Heart right ventricle (tissue), 16 donors: ENCODE measurements around the gene SPTBN5. TPM values are rescaled to one million over a fixed set of nuclear protein-coding genes. Genes with fewer than 3 reads are reported as not detected.

Experiments used
- ATAC-seq, 8 donors: fragments of 200-7000 bp; cut with Tn5 transposase; one replicate each; pipeline ENCODE4 v1.9.1; 2020; ENCODE audit warnings: mild to moderate bottlenecking in 8 of 8, moderate library complexity in 8 of 8, moderate number of reproducible peaks in 1 of 8
- DNase-seq, 2 donors: peaks; one replicate each; pipeline ENCODE4 v3.0.0-alpha.2; 2020
- H3K27ac ChIP-seq, 10 donors: fragments of 200-600 bp; sonication (generic) in 2 of 10; one replicate each; pipeline versions ENCODE4 v1.5.0 to v1.8.0; 2020 to 2022; ENCODE audit warnings: mild to moderate bottlenecking in 3 of 10
- H3K27me3 ChIP-seq, 7 donors: fragments of 200-600 bp; one replicate each; pipeline ENCODE4 v1.8.0; 2021 to 2022; ENCODE audit warnings: mild to moderate bottlenecking in 2 of 7
- H3K36me3 ChIP-seq, 9 donors: fragments of 200-600 bp; sonication (generic) in 1 of 9; one replicate each; pipeline versions ENCODE4 v1.5.0 to v1.8.0; 2020 to 2022; ENCODE audit warnings: mild to moderate bottlenecking in 2 of 9
- H3K4me1 ChIP-seq, 9 donors: fragments of 200-600 bp; sonication (generic) in 1 of 9; one replicate each; pipeline versions ENCODE4 v1.5.0 to v1.8.0; 2020 to 2022; ENCODE audit warnings: mild to moderate bottlenecking in 4 of 9
- H3K4me3 ChIP-seq, 10 donors: fragments of 200-600 bp; sonication (generic) in 2 of 10; one replicate each; pipeline versions ENCODE4 v1.5.0 to v1.8.0; 2020 to 2022; ENCODE audit warnings: mild to moderate bottlenecking in 7 of 10, moderate library complexity in 2 of 10
- H3K9me3 ChIP-seq, 11 donors: fragments of 200-600 bp in 10 of 11; sonication (generic) in 2 of 11; one replicate each; pipeline versions ENCODE4 v1.5.0 to v1.8.0; 2013 to 2022; ENCODE audit warnings: mild to moderate bottlenecking in 2 of 11, control low read depth in 1 of 11, moderate library complexity in 1 of 11
- WGBS, 2 donors: extraction: QIAGEN DNeasy Blood & Tissue Kit; methylation state at CpG; one replicate each; pipeline ENCODE4 v1.1.7; 2013; ENCODE audit warnings: inconsistent platforms in 1 of 2; 5-methylcytosine and 5-hydroxymethylcytosine counted together
- intact Hi-C, 10 donors: fragments of 100-400 bp; cut with DNase I; formaldehyde crosslinking; loops; one replicate each; pipeline versions ENCODE4 v1.11.1 to v1.14.2; 2022
- polyA plus RNA-seq, 2 donors: library from polyadenylated mRNA; stranded (reverse); fragments of 200-250 nt; gene quantifications; one replicate each; pipeline ENCODE4 v1.2.3, GENCODE V29; 2013
- total RNA-seq, 10 donors: library from RNA; stranded (reverse); fragmentation: NEBNext Ultra II Directional in 3 of 10; extraction: Animal tissue kit (Norgen Biotek cat#: 25700) in 3 of 10; gene quantifications; one replicate each; pipeline versions ENCODE4 v1.2.1 to v1.2.4, GENCODE V29; 2021 to 2023
- TF ChIP-seq, protein P1 (sequence below), 9 donors: fragments of 200-600 bp; sonication (generic) in 2 of 9; IDR thresholded peaks; one replicate each; pipeline versions ENCODE4 v1.5.0 to v1.8.0; 2021 to 2022; ENCODE audit warnings: antibody characterized with exemption in 9 of 9, mild to moderate bottlenecking in 5 of 9, moderate library complexity in 1 of 9
- donor health status: Arrhythmogenic right ventricular cardiomyopathy.
- donor health status: ischemic (EF 13 %, LVEDD 7.1; RV severe dilation, severe dysfunction).
- donor health status: healthy with polysubstance abuse.
- donor health status: DM: no; HTN: yes; CAD: no.
- donor health status: DM: no; HTN: no; CAD: no.
- donor health status: ischemic (EF 25% LVEDD 6.9; RV normal size, moderate dysfunction).
- donor health status: ischemic (EF 25% LVEDD 5.7; RV mildly dilated, moderate dysfunction).
- donor health status: healthy.
- donor health status: DM: yes; HTN: yes; CAD: no.
- donor health status: Ischemic cardiomyopathy.
- donor health status: ischemic (EF 35%, LVEDD 5.7; RV mildly dilated, moderate dysfunction).
- donor health status: nonischemic (EF 11% LVEDD 7.7; RV severe dilation, severe dysfunction).
- donor health status: DM: yes; HTN: yes; CAD: no.
- donor health status: PGD.
- donor health status: ischemic (EF 29% LVEDD 5.4; RV normal size, mild dysfunction).
- donor health status: nonischemic (EF 23%, LVEDD 6.1; RV moderate dilation, normal function).

SPTBN5 gene
- total and polyA plus RNA-seq, 12 donors = 0.94 to 8.7 (median 2.4) TPM

DNA sequence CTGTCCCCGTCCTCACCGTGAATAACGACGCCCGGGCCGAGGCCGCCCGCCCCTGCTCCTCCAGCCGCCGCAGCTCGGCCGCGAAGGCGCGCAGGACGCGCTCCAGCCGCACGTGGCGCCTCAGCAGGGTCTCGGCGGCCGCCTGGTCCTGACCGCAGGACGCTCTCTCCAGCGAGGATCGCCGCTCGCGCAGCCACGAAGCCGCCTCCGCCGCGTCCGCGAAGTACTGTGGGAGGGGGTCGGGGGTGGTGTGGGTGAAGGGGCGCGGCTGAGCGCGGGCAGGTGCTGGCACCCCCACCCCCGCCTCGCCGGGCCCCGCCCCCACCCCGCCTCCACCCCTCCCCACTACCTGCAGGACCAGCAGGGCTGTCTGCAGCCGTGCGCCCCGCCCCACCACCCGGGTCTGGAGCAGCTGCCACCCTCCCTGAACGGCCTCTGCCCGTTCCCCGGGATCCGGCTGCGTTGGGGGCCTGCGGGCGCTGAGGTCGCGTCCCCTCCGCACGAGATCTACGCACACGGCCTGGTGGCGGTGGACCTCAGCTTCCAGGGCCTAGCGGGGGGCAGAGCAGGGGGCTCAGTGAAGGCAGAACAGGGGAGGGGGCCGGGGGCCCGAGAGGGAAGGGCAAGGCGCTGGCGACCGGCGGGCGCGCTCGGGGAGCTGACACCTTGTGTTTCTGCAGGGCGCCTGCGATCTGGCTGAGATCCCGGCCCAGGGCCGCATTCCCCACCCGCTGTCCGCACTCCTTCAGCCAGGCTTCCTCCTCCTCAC, 11.7 kb downstream of the SPTBN5 start:
- peak overlapping the region in 7 of 10 donors; percentile 41 to 82 (median 59) for H3K27ac ChIP-seq
- TF ChIP-seq, protein P1, sequence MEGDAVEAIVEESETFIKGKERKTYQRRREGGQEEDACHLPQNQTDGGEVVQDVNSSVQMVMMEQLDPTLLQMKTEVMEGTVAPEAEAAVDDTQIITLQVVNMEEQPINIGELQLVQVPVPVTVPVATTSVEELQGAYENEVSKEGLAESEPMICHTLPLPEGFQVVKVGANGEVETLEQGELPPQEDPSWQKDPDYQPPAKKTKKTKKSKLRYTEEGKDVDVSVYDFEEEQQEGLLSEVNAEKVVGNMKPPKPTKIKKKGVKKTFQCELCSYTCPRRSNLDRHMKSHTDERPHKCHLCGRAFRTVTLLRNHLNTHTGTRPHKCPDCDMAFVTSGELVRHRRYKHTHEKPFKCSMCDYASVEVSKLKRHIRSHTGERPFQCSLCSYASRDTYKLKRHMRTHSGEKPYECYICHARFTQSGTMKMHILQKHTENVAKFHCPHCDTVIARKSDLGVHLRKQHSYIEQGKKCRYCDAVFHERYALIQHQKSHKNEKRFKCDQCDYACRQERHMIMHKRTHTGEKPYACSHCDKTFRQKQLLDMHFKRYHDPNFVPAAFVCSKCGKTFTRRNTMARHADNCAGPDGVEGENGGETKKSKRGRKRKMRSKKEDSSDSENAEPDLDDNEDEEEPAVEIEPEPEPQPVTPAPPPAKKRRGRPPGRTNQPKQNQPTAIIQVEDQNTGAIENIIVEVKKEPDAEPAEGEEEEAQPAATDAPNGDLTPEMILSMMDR (IDR thresholded peaks at IDR 0.05) = no peak

DNA sequence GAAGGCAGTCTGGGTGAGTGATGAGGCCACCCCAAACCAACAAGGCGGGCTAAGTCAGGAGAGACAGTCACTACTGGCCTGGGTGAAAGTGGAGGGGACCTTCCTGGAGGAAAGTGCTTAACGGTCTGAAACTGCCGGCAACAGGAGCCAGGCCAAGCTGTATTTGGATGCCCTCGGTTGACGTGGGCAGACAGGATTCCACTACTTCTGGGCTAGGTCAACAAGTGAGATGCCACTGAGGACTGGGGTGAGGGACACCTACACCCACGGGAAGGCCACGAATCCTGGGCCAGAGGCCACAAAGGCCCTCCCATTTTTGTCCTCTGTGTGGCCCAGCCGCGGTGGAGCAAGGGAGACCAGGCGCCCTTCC, 12.3 kb downstream of the SPTBN5 start:
- Histone ChIP-seq H3K27ac (peak overlapping the region in 6 of 10 donors; percentile 41 to 82 (median 60)), H3K27me3 (peaks cover 0 to 16% (median 0%) of the 10 kb centered on the region in 7 donors), H3K4me3 (peak overlapping the region in 4 of 10 donors; percentile 5 to 48 (median 36)), H3K36me3 (no peaks in the 10 kb centered on the region), H3K9me3 (no peaks in the 10 kb centered on the region), H3K4me1 (peaks cover 3 to 35% (median 23%) of the 10 kb centered on the region in 9 donors)
- intact Hi-C loops = no loop called here
- no peak for DNase-seq
- TF ChIP-seq, protein P1 (IDR thresholded peaks at IDR 0.05) = no peak
- 37 to 46% methylated on average over 10 of the region's 10 CpGs for WGBS, 2 donors
- ATAC-seq = peak in 6 of 8 donors; percentile 3 to 48 (median 17)

More for the DNA sequence above, 11.7 kb downstream of the SPTBN5 start:
- intact Hi-C loops = no loop called here
- Histone ChIP-seq H3K9me3 (no peaks in the 10 kb centered on the region), H3K36me3 (no peaks in the 10 kb centered on the region), H3K27me3 (peaks cover 0 to 16% (median 0%) of the 10 kb centered on the region in 7 donors), H3K4me3 (peak overlapping the region in 9 of 10 donors; percentile 5 to 48 (median 34)), H3K4me1 (peaks cover 3 to 35% (median 23%) of the 10 kb centered on the region in 9 donors)
- peak; percentile 24 to 76 (median 58) for ATAC-seq
- 9 to 14% methylated on average over 64 to 81 of the region's 81 CpGs for WGBS, 2 donors
- DNase-seq = peak; percentile 36 to 58

DNA sequence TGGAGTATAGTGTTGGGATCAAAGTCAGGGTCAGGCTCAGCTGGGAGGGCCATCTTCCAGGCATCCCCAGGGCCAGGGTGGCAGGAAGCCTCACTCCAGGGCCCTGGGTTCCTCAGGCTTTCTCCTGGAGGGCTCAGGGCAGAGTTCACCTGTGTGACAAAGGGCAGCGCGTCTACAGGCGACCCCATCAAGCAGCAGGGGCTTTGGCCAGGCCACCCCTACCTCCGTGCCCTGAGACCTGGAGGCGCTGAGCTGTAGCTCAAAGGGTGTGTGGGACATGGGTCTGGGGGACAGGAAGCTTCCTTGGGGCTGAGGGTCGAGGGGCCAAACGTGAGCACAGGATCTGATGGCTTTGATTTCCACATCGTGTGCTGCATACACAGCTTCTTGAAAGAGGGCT, 12.8 kb downstream of the SPTBN5 start:
- Histone ChIP-seq H3K27ac (peak overlapping the region in 1 of 10 donors; percentile 82), H3K4me3 (no peak overlapping the region), H3K27me3 (peaks cover 0 to 16% (median 0%) of the 10 kb centered on the region in 7 donors), H3K36me3 (no peaks in the 10 kb centered on the region), H3K9me3 (no peaks in the 10 kb centered on the region), H3K4me1 (peaks cover 3 to 35% (median 23%) of the 10 kb centered on the region in 9 donors)
- intact Hi-C loops = no loop called here
- WGBS, 2 donors = 93 to 94% methylated on average over 8 of the region's 8 CpGs
- TF ChIP-seq, protein P1 (IDR thresholded peaks at IDR 0.05) = no peak
- DNase-seq (no peak), ATAC-seq (no peak)

DNA sequence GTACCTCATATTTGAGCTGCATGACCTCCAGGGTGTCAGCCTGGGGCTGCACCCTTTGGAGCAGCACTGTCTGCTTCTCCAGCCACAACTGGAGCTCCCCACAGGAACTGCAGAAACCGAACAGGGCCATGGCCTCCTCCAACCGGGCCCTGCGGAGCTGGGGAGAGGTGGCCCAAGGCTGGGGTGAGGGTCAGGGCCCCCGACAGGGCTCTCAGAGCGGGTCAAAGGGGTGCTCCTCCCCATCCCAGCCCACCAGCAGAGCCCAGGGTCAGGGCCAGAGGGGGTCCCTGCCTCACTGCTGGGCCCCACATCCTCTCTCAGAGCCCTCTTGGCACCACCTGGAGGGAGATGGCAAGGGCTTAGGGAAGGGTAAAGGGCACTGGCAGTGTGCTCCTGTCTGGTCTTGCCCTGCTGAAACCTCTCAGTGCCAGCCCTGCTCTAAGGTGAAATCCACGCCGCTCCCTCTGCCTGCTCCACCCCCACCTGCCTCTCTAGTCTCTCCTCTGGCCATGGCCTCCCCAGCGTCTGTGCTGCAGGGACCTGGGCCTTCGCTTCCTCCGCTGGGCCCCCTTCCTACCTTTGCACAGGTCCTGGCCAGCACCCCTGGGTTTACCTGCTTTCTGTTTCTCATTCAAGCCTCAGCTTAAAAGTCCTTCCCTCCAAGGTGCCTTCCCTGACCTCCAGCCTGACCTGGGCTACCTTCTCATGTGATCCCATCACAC, 13.5 kb downstream of the SPTBN5 start:
- Histone ChIP-seq H3K27me3 (peaks cover 0 to 16% (median 0%) of the 10 kb centered on the region in 7 donors), H3K36me3 (no peaks in the 10 kb centered on the region), H3K4me1 (peaks cover 3 to 35% (median 23%) of the 10 kb centered on the region in 9 donors), H3K27ac (no peak overlapping the region), H3K9me3 (no peaks in the 10 kb centered on the region), H3K4me3 (no peak overlapping the region)
- intact Hi-C loops = no loop called here
- ATAC-seq (no peak), DNase-seq (no peak)
- TF ChIP-seq, protein P1 (IDR thresholded peaks at IDR 0.05) = no peak
- WGBS, 2 donors = 96 to 97% methylated on average over 10 of the region's 10 CpGs
